T-helper 1 cell treated with Interleukin-12 subunit alpha and Interleukin-12 subunit beta and Interleukin-4 antibody, amounts not matched to agents 30 μg/mL and 1 μg/mL, for 36 hours (primary cell): Measurements from ENCODE around the gene PCGF3.

Experiments used
- H3K27ac Mint-ChIP-seq: one replicate; pipeline ENCODE4 v1.8.0; 2021; ENCODE audit warnings: mild to moderate bottlenecking, mixed read lengths
- H3K27me3 Mint-ChIP-seq: one replicate; pipeline ENCODE4 v1.8.0; 2021; ENCODE audit warnings: low read depth, mixed read lengths
- H3K36me3 Mint-ChIP-seq: one replicate; pipeline ENCODE4 v1.8.0; 2021; ENCODE audit warnings: low read depth, mixed read lengths
- H3K4me1 Mint-ChIP-seq: one replicate; pipeline ENCODE4 v1.8.0; 2021; ENCODE audit warnings: low read depth, mixed read lengths
- H3K4me3 Mint-ChIP-seq: one replicate; pipeline ENCODE4 v1.8.0; 2021; ENCODE audit warnings: mild to moderate bottlenecking, moderate library complexity, mixed read lengths
- H3K9me3 Mint-ChIP-seq: one replicate; pipeline ENCODE4 v1.8.0; 2021; ENCODE audit warnings: mixed read lengths

Gene PCGF3, protein sequence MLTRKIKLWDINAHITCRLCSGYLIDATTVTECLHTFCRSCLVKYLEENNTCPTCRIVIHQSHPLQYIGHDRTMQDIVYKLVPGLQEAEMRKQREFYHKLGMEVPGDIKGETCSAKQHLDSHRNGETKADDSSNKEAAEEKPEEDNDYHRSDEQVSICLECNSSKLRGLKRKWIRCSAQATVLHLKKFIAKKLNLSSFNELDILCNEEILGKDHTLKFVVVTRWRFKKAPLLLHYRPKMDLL

DNA sequence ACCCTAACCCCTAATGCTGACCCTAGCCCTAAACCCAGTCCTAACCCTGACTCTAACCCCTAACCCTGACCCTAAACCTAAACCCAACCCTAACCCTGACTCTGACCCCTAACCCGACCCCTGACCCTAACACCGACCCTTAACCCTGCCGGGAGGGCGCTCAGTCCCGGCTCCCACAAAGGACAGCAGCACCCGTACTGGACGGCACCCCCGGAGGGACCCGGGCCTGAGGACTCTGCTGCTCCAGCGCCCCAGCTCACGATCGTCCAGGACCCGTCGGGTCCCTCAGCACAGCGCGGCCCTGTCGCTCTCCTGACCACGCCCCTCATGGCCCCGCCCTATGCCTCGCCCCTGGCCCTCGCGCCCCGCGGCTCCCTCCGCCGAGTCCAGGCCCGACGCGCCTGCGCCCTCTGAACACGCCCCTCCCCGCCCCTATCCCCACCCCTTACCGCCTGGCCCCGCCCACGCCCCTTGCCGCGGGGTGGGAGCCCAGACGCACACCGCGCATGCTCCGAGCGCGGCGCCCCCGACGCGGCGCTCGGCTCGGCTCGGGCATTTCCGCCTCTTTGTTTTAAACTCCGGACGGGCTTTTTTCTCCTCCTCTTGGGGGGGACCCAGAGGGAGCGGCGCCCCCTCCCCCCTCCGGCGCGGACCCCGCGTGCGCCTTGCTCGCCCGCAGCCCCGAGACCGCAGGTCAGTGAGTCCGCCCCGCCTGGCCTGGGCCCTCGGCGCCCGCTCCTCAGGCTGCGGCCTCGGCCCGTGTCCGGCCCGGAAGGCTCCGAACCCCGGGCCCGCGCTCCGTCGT is at the start of gene PCGF3:
Gene PCGF3, plus strand, starts transcription at position 555 of the 805 bp plus-strand sequence. CDS start 27,849 bp downstream, outside the sequence.
- H3K36me3 Mint-ChIP-seq = peaks cover 6% of the 10 kb centered on the region
- H3K4me3 Mint-ChIP-seq = peak within 1 kb of the TSS; percentile 84
- H3K9me3 Mint-ChIP-seq = no peaks in the 10 kb centered on the region
- H3K4me1 Mint-ChIP-seq = peaks cover 12% of the 10 kb centered on the region
- H3K27ac Mint-ChIP-seq = peak within 1 kb of the TSS; percentile 81
- H3K27me3 Mint-ChIP-seq = no peaks in the 10 kb centered on the region

DNA sequence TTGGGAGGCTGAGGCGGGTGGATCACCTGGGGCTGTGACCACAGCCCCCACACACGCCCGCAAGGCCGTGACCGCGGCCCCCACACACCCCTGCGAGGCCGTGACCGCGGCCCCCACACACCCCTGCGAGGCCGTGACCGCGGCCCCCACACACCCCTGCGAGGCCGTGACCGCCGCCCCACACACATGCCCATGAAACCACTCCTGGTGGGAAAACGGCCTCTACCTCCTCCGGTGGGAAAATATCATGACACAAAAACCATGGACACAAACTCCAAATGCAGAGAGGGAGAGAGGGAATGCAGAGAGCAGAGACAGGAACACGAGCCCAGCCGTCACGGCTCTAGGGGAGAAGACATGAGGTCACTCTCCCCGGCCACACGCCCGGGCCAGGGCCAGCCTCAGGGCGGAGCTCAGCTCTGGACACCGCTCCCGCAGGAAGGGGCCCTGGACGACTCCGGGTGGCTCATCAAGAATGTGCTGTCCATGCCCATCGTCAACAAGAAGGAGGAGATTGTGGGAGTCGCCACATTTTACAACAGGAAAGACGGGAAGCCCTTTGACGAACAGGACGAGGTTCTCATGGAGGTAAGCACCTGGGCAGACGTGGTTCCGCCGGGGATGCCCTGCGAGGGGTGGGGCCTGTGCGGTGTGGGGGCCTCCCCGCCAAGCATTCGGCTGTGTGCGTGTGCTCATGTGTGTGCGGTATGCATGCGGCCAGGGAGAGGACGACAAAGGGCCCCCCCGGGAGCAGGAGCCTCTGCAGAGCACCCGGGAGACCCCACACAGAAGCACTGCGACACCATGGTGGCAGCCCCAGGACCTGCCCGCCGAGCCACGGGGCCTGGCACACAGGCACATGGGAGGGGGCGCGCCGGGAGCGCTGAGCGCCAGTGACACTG is 48.9 kb upstream of the PCGF3 start:
- Mint-ChIP-seq H3K4me1 (peaks cover 2% of the 10 kb centered on the region), H3K27ac (no peak overlapping the region), H3K36me3 (peaks cover 6% of the 10 kb centered on the region), H3K9me3 (peaks cover 10% of the 10 kb centered on the region), H3K27me3 (no peaks in the 10 kb centered on the region), H3K4me3 (no peak overlapping the region)

DNA sequence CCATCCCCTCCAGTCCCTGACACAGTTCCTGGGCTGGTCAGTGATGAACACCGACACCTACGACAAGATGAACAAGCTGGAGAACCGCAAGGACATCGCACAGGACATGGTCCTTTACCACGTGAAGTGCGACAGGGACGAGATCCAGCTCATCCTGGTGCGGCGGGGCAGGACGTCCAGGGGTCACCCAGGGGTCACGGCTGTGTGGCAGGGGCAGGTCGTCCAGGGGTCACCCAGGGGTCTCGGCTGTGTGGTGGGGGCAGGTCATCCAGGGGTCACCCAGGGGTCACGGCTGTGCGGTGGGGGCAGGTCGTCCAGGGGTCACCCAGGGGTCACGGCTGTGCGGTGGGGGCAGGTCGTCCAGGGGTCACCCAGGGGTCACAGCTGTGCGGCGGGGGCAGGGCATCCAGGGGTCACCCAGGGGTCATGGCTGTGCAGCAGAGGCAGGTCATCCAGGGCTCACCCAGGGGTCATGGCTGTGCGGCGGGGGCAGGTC is 48.2 kb upstream of the PCGF3 start:
- H3K4me3 Mint-ChIP-seq = no peak overlapping the region
- no peaks in the 10 kb centered on the region for H3K27me3 Mint-ChIP-seq
- H3K9me3 Mint-ChIP-seq = peaks cover 10% of the 10 kb centered on the region
- H3K27ac Mint-ChIP-seq = no peak overlapping the region
- H3K4me1 Mint-ChIP-seq = peaks cover 2% of the 10 kb centered on the region
- H3K36me3 Mint-ChIP-seq = peaks cover 6% of the 10 kb centered on the region

DNA sequence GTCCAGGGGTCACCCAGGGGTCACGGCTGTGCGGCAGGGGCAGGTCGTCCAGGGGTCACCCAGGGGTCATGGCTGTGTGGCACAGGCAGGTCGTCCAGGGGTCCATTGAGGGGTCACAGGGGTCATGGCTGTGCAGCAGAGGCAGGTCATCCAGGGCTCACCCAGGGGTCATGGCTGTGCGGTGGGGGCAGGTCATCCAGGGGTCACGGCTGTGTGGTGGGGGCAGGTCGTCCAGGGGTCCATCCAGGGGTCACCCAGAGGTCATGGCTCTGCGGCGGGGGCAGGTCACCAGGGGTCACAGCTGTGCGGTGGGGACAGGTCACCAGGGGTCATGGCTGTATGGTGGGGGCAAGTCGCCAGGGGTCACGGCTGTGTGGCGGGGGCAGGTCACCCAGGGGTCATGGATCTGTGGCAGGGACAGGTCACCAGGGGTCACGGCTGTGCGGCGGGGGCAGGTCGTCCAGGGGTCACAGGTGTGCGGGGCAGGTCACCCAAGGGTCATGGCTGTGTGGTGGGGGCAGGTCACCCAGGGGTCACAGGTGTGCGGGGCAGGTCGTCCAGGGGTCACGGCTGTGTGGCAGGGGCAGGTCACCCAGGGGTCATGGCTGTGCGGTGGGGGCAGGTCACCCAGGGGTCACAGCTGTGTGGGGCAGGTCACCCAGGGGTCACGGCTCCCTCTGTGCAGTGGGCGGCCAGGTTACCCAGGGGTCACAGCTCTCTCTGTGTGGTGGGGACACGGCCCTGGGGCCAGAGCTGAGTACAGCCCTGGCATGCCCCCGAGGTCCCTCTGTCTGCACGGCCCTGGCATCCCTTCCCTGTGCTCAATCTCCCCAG is 47.6 kb upstream of the PCGF3 start:
- Mint-ChIP-seq H3K27me3 (no peaks in the 10 kb centered on the region), H3K27ac (no peak overlapping the region), H3K4me3 (no peak overlapping the region)

DNA sequence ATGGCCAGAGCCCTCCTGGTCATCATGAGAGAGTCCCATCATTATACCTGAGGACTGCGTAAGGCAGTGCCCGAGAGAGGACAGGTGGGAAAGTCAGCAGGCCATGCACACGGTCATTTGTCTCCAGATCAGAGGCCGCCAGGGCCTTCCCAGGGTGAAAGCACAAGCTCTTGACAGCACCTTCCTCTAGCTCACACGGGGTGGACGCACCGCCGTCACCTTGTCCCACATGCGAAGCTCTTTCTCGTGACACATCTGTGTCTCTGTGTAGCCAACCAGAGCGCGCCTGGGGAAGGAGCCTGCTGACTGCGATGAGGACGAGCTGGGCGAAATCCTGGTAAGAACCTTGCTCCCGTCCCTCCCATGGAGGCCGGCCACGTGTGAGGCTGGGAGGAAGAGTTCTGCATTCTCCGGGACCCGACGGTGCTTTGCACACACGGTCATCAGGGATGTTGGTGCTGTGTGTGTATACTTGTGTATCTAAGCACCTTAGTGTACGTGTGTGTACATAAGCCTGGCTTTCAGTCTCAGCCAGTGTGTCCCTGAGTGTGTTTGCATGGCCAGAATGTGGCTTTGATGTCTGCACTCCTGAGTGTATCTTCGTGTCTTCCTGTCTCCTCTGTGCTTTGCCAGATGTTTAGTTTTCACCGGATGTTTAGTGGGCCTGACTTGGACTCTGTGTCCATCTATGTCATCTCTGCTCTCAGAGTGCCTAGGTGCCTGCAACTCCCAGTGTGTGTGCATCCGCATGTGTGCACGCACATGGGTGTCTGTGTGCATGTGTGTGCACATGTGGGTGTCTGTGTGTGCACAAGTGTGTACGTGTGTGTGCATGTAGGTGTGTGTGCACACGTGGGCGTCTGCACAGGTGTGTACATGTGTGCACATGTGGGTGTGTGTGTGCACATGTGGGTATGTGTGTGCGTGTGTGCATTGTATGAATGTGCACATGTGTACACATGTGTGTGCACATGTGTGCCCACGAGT is 46.7 kb upstream of the PCGF3 start:
- H3K27ac Mint-ChIP-seq = no peak overlapping the region
- peaks cover 10% of the 10 kb centered on the region for H3K9me3 Mint-ChIP-seq
- H3K4me1 Mint-ChIP-seq = peaks cover 2% of the 10 kb centered on the region
- H3K27me3 Mint-ChIP-seq = no peaks in the 10 kb centered on the region
- H3K4me3 Mint-ChIP-seq = no peak overlapping the region
- peaks cover 6% of the 10 kb centered on the region for H3K36me3 Mint-ChIP-seq

More for the DNA sequence above, 47.6 kb upstream of the PCGF3 start:
- peaks cover 6% of the 10 kb centered on the region for H3K36me3 Mint-ChIP-seq
- H3K4me1 Mint-ChIP-seq = peaks cover 2% of the 10 kb centered on the region
- peaks cover 10% of the 10 kb centered on the region for H3K9me3 Mint-ChIP-seq

DNA sequence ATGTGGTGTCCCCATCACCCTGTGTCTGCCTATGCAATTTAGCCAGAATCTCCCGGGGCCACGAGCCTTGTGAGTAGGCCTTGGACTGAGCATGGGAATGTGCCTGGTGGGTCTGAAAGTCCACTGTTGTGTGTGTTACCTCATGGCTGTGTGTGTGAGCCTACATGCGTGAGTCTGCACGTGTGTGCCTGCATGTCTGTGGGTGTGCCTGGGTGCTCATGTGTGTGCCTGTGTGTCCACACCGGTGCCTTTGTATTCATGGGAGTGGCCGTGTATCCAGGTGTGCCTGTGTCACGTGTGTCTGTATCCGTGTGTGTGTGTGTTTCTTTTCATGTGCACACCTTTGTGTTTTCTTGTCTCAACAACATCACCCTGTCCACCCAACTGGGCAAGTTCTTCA is 45.8 kb upstream of the PCGF3 start:
- Mint-ChIP-seq H3K27me3 (no peaks in the 10 kb centered on the region), H3K4me1 (peaks cover 4% of the 10 kb centered on the region), H3K36me3 (peaks cover 6% of the 10 kb centered on the region), H3K27ac (no peak overlapping the region), H3K4me3 (no peak overlapping the region), H3K9me3 (peaks cover 10% of the 10 kb centered on the region)

DNA sequence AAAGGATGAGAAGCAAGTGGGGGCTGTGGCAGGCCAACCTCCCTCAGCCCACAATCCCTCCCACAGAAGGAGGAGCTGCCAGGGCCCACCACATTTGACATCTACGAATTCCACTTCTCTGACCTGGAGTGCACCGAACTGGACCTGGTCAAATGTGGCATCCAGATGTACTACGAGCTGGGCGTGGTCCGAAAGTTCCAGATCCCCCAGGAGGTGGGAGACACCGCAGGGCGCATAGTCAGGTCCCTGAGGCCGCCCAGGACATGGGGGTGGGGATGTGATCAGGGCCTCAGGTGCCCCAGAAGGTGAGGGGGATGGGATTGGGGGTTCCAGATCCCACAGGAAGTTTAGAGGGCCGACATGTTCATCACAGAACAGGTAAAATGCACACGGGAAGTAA is 45.2 kb upstream of the PCGF3 start:
- H3K4me3 Mint-ChIP-seq = peak overlapping the region; percentile 43
- peaks cover 6% of the 10 kb centered on the region for H3K36me3 Mint-ChIP-seq
- H3K9me3 Mint-ChIP-seq = peaks cover 10% of the 10 kb centered on the region
- H3K27me3 Mint-ChIP-seq = no peaks in the 10 kb centered on the region
- H3K4me1 Mint-ChIP-seq = peaks cover 4% of the 10 kb centered on the region
- H3K27ac Mint-ChIP-seq = no peak overlapping the region

DNA sequence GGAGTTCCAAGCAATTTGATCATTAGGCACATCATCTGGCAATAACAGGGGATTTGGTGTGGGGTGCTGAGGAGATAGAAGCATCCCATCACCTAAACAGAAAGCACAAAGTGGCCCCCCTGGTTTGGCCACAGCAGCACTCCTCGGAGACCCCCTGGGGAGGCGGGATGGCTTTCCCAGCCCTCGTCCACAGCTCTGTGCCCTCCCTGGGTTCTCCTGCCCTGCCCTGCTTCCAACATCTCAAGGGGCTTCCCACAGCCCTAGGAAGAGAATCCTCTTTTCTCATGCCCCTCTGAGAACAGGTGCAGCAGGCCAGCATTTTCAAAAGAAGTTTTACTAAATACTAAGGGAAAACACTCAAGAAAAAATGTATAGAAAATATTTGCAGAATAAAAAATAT is 44.4 kb upstream of the PCGF3 start:
- peaks cover 6% of the 10 kb centered on the region for H3K36me3 Mint-ChIP-seq
- peaks cover 10% of the 10 kb centered on the region for H3K9me3 Mint-ChIP-seq
- no peak overlapping the region for H3K27ac Mint-ChIP-seq
- no peak overlapping the region for H3K4me3 Mint-ChIP-seq
- H3K27me3 Mint-ChIP-seq = no peaks in the 10 kb centered on the region
- H3K4me1 Mint-ChIP-seq = peaks cover 4% of the 10 kb centered on the region

DNA sequence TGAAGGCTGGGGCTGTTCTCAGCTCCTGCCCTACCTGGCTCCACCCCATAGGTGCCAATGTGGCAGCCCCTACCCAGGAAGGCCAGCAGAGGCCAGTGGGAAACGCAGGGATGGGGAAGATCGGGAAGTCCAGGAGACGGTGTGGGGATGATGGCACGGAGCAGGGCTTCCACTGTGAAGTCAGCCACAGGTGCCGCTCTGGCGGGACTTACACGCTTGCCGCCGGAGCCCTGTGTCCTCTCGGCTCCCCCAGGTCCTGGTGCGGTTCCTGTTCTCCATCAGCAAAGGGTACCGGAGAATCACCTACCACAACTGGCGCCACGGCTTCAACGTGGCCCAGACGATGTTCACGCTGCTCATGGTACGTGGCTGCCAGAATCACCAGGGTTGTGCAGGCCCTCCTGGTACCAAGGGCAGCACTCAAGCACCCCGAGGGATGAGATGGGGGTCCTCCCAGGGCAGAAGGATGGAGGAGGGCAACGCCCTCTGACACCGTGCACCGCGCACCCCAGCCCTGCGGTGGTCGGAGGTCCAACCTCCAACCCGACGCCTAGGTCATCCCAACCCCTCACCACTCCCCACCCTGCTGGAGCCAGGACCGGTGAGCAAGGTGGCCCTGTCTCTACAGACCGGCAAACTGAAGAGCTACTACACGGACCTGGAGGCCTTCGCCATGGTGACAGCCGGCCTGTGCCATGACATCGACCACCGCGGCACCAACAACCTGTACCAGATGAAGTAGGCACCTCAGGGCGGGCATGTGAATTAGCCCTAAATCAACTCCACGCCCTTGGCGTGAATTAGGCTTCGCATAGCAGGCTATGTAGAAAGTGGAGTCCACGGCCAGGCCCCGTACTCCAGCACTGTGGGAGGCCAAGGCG is 43.5 kb upstream of the PCGF3 start:
- peaks cover 4% of the 10 kb centered on the region for H3K4me1 Mint-ChIP-seq
- H3K9me3 Mint-ChIP-seq = peaks cover 10% of the 10 kb centered on the region
- peak overlapping the region; percentile 6 for H3K27ac Mint-ChIP-seq

DNA sequence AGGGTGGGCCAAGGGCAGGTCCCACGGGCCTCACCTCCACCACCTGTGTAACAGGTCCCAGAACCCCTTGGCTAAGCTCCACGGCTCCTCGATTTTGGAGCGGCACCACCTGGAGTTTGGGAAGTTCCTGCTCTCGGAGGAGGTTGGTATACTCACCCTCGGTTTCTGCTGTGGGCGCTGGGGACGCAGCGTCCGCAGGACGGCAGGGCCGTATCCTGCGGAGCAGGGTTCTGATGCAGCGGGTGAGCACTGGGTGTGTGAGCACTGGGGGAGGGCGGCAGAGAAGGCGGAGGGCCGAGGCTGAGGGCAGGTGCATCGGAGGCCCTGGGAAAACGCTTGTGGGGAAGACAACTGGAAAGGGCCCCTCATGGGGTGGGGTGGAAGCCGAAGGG is 42.6 kb upstream of the PCGF3 start:
- peaks cover 6% of the 10 kb centered on the region for H3K36me3 Mint-ChIP-seq
- no peaks in the 10 kb centered on the region for H3K27me3 Mint-ChIP-seq
- peak overlapping the region; percentile 57 for H3K27ac Mint-ChIP-seq
- H3K9me3 Mint-ChIP-seq = peaks cover 10% of the 10 kb centered on the region
- H3K4me1 Mint-ChIP-seq = peaks cover 4% of the 10 kb centered on the region
- peak overlapping the region; percentile 79 for H3K4me3 Mint-ChIP-seq

More for the DNA sequence above, 43.5 kb upstream of the PCGF3 start:
- Mint-ChIP-seq H3K4me3 (peak overlapping the region; percentile 79), H3K36me3 (peaks cover 6% of the 10 kb centered on the region), H3K27me3 (no peaks in the 10 kb centered on the region)

DNA sequence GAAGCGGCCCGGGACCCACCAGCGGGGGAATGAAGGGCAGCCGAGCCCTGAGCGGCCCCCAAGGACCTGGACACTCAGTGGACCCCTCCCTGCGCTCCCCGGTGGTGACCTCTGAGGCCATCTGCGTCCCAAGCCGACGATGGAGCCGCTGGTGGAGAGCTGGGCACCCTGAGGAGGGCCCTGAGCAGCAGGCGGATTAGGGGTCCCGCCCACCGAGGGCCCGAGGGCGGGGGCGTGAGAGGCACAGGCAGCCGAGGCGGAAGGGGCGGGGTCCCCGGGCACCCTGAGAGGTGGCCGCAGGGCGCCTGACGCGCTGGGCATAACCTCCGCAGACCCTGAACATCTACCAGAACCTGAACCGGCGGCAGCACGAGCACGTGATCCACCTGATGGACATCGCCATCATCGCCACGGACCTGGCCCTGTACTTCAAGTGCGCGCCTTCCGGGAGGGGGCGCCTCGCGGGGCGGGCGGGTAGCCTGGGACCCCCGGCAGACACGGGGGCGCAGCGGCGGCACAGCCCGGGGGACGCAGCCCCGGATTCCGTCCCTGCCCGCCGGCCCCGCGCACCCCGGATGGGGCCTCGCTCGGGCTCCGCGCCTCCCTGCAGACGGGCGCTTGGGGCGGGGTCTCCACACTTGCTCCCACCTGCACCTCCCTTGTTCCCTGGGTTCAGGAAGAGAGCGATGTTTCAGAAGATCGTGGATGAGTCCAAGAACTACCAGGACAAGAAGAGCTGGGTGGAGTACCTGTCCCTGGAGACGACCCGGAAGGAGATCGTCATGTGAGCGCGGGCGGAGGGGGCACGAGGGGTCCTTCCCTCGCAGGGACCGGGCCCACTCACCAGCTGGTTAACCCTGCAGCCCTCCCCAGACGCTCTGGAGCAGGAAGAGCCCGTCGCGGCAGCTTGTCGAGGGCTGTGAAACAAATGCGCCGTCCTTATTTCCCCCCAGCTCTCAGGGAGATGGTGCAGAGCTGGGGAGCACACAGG is 41.9 kb upstream of the PCGF3 start:
- Mint-ChIP-seq H3K4me1 (peaks cover 4% of the 10 kb centered on the region), H3K9me3 (peaks cover 10% of the 10 kb centered on the region), H3K27me3 (no peaks in the 10 kb centered on the region), H3K4me3 (peak overlapping the region; percentile 82), H3K36me3 (peaks cover 6% of the 10 kb centered on the region), H3K27ac (peak overlapping the region; percentile 82)
